ENCODE measurements around the gene IVNS1ABP. TPM values are rescaled to one million over a fixed set of nuclear protein-coding genes. Genes with fewer than 3 reads are reported as not detected.

IVNS1ABP gene
- total RNA-seq, 1 donor from 2014 or later = 201 TPM

DNA sequence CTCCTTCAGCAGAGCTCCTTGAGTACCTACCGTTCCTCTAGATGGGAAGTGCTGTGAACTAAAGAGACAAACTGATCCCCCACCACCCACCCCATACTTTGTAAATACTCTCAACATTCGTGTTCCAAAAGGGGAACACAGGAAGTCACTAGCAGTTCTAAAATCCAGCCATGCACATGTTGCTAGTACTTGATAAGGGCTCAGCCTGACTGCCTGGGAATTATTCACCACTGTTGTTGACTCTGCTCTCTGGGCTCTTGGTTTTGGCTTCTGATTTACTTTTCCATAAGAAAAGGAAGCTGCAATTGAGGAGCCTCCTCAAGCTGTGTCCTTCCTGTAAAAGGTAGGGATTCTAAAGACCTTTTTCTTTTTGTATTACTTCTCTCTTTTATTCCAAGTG, 67.5 kb downstream of the IVNS1ABP start:
- TF ChIP-seq, protein P1, sequence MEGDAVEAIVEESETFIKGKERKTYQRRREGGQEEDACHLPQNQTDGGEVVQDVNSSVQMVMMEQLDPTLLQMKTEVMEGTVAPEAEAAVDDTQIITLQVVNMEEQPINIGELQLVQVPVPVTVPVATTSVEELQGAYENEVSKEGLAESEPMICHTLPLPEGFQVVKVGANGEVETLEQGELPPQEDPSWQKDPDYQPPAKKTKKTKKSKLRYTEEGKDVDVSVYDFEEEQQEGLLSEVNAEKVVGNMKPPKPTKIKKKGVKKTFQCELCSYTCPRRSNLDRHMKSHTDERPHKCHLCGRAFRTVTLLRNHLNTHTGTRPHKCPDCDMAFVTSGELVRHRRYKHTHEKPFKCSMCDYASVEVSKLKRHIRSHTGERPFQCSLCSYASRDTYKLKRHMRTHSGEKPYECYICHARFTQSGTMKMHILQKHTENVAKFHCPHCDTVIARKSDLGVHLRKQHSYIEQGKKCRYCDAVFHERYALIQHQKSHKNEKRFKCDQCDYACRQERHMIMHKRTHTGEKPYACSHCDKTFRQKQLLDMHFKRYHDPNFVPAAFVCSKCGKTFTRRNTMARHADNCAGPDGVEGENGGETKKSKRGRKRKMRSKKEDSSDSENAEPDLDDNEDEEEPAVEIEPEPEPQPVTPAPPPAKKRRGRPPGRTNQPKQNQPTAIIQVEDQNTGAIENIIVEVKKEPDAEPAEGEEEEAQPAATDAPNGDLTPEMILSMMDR (IDR thresholded peaks at IDR 0.05; ENCODE audit: unreplicated experiment) = no peak
- H3K4me1 Mint-ChIP-seq (ENCODE audit: low read depth) = no peaks in the 10 kb centered on the region
- DNase-seq (ENCODE audit: low spot score, unreplicated experiment) = no peak

More for the DNA sequence above, 67.5 kb downstream of the IVNS1ABP start:
- Mint-ChIP-seq H3K36me3 (ENCODE audit: insufficient read depth) (peaks cover 2% of the 10 kb centered on the region), H3K9me3 (ENCODE audit: low read depth) (no peaks in the 10 kb centered on the region), H3K4me3 (ENCODE audit: low read depth) (no peak overlapping the region), H3K27ac (no peak overlapping the region), H3K27me3 (no peaks in the 10 kb centered on the region)

Other genes with a start within 250 kb of the IVNS1ABP start
- 23.4 and 30.6 TPM in 2 replicates for gene TRMT1L, start 160.3 kb downstream of the IVNS1ABP start, total RNA-seq
- gene SWT1, start 160.1 kb downstream of the IVNS1ABP start, total RNA-seq = 10.5 and 12.6 TPM in 2 replicates